MCF 10A (cell line): ENCODE measurements around the gene C2CD4A. TPM values are rescaled to one million over a fixed set of nuclear protein-coding genes. Genes with fewer than 3 reads are reported as not detected.
A peak's percentile ranks its signal among the peaks of the same experiment; 100 is the strongest.

Source experiments
- BruUV-seq: library from RNA; stranded (reverse); fragments of 400-500 nt; replicated peaks from 2 replicates; lab custom pipeline; 2021; lab: Mats Ljungman, UMichigan
- CTCF ChIA-PET: fragments of 300-600 bp; sonication (Branson Sonifier 250); formaldehyde crosslinking; extraction: SDS; loops from one replicate; lab custom pipeline; 2021; ENCODE audit warnings: antibody characterized with exemption, inconsistent platforms; lab: Yijun Ruan, JAX
- POLR2A ChIA-PET: fragments of 300-600, 350-650 bp; sonication (Branson Sonifier 250); formaldehyde crosslinking; extraction: SDS; loops from one replicate; lab custom pipeline; 2020; ENCODE audit warnings: antibody characterized with exemption, inconsistent platforms; lab: Yijun Ruan, JAX
- DNase-seq: peaks from one replicate; pipeline ENCODE4 v3.0.0-alpha.2; 2018; ENCODE audit not compliant: unreplicated experiment
- H3K27ac Mint-ChIP-seq: one replicate; pipeline ENCODE4 v1.8.0; 2022; ENCODE audit warnings: mild to moderate bottlenecking, low read depth, mixed read lengths; ENCODE audit not compliant: unreplicated experiment
- H3K27me3 Mint-ChIP-seq: one replicate; pipeline ENCODE4 v1.8.0; 2022; ENCODE audit warnings: mixed read lengths; ENCODE audit not compliant: insufficient read depth, unreplicated experiment
- H3K36me3 Mint-ChIP-seq: one replicate; pipeline ENCODE4 v1.8.0; 2022; ENCODE audit warnings: mild to moderate bottlenecking, moderate library complexity, mixed read lengths; ENCODE audit not compliant: insufficient read depth, unreplicated experiment
- H3K4me1 Mint-ChIP-seq: one replicate; pipeline ENCODE4 v1.8.0; 2022; ENCODE audit warnings: mixed read lengths; ENCODE audit not compliant: insufficient read depth, unreplicated experiment
- H3K4me3 Mint-ChIP-seq: one replicate; pipeline ENCODE4 v1.8.0; 2022; ENCODE audit warnings: mild to moderate bottlenecking, moderate library complexity, mixed read lengths; ENCODE audit not compliant: unreplicated experiment
- H3K9me3 Mint-ChIP-seq: one replicate; pipeline ENCODE4 v1.8.0; 2022; ENCODE audit warnings: mixed read lengths; ENCODE audit not compliant: unreplicated experiment
- CTCF ChIP-seq: fragments of 200-600 bp; IDR thresholded peaks from one replicate; pipeline ENCODE4 v1.8.0; 2022; ENCODE audit warnings: antibody characterized with exemption, mild to moderate bottlenecking; ENCODE audit not compliant: unreplicated experiment
- intact Hi-C: fragments of 100-400 bp; cut with micrococcal nuclease; formaldehyde crosslinking; loops from 2 replicates; pipeline ENCODE4 v1.14.1; 2022
- total RNA-seq: library from RNA; stranded (reverse); gene quantifications from 2 replicates; pipeline ENCODE4 v1.2.3, GENCODE V29; 2022

The C2CD4A gene
- total RNA-seq, 1 experiment from 2014 or later, result 0.16 TPM

GRCh38 chr15:62093809-62094208 is 27.0 kb downstream of the C2CD4A start:
- peaks cover 7% of the 10 kb centered on the region for H3K4me1 Mint-ChIP-seq
- H3K27ac Mint-ChIP-seq, result no peak overlapping the region
- ChIA-PET POLR2A (interaction anchor here (1.6 kb wide), 1 partner anchor 18 kb away, joined by 5 read pairs; no protein-coding TSS in a partner anchor), CTCF (interaction anchor here (0.7 kb wide), 1 partner anchor 238 kb away, joined by 3 read pairs; no protein-coding TSS in a partner anchor)
- no peak for DNase-seq
- no peaks in the 10 kb centered on the region for H3K27me3 Mint-ChIP-seq
- no peaks in the 10 kb centered on the region for H3K9me3 Mint-ChIP-seq
- no peak for TF ChIP-seq CTCF
- intact Hi-C loops, result no loop called here
- H3K36me3 Mint-ChIP-seq, result no peaks in the 10 kb centered on the region
- BruUV-seq, result no TSS peak
- no peak overlapping the region for H3K4me3 Mint-ChIP-seq

DNA sequence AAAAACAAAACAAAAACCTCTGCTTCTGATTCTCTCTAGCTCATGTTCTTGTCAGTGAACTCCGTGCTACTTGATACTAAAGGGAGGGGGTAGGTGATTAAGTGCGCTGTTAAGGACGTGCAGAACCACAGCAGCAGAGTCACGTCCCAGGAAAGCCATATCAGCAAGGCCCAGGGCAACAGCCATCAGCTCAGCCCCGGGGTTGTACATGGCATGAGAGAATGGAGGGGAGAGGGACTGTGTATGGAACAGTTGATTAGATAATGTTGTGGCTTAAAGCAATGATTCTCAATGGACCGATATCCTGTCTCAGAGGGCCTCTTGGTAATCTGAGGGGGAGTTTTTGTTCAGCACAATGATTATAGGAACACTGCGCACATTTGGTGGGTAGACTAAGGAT is 27.6 kb downstream of the C2CD4A start:
- no peaks in the 10 kb centered on the region for H3K9me3 Mint-ChIP-seq
- ChIA-PET CTCF (no interaction called here), POLR2A (interaction anchor here (0.7 kb wide), 1 partner anchor 17 kb away, joined by 3 read pairs; no protein-coding TSS in a partner anchor)
- H3K36me3 Mint-ChIP-seq, result no peaks in the 10 kb centered on the region
- peaks cover 6% of the 10 kb centered on the region for H3K4me1 Mint-ChIP-seq
- H3K27me3 Mint-ChIP-seq, result no peaks in the 10 kb centered on the region
- TF ChIP-seq CTCF, result no peak
- no peak overlapping the region for H3K4me3 Mint-ChIP-seq
- intact Hi-C loops, result no loop called here
- no peak overlapping the region for H3K27ac Mint-ChIP-seq
- no peak for DNase-seq
- BruUV-seq, result no TSS peak

- peak; percentile 70 for DNase-seq
- H3K4me3 Mint-ChIP-seq, result no peak overlapping the region
- no TSS peak for BruUV-seq
- H3K4me1 Mint-ChIP-seq, result no peaks in the 10 kb centered on the region
- TF ChIP-seq CTCF, result no peak
- no peaks in the 10 kb centered on the region for H3K27me3 Mint-ChIP-seq
- intact Hi-C loops, result no loop called here
- CTCF ChIA-PET, result interaction anchor here (1.0 to 1.7 kb wide), 2 partner anchors 9 to 11 kb away, joined by 4 read pairs; no protein-coding TSS in a partner anchor
- POLR2A ChIA-PET, result interaction anchor here (1.0 to 2.1 kb wide), 4 partner anchors 12 to 42 kb away, joined by 3 to 6 read pairs (median 4); no protein-coding TSS in a partner anchor
- H3K27ac Mint-ChIP-seq, result peak overlapping the region; percentile 19
- no peaks in the 10 kb centered on the region for H3K9me3 Mint-ChIP-seq
- no peaks in the 10 kb centered on the region for H3K36me3 Mint-ChIP-seq
Observed at GRCh38 chr15:62099094-62099601, 32.4 kb downstream of the C2CD4A start.

DNA sequence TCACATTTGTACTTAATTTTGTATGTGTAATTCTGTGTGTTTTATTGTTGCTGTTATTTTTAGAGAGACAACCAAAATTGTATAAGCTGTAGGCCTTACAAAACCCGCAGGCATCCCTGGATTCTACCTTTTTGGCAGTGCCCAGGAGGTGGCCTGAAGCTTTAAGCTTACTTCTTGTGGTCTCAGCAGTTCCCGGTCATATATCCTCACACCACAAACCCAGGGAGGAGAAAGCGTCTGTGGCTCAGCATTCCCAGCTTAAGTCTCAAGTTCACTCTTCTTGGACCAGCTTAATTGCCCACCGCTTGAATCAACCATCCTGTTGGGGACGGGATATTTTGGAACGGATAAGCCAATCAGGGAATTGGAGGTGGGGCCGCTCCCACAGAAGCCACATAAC is 36.7 kb downstream of the C2CD4A start:
- no TSS peak for BruUV-seq
- H3K36me3 Mint-ChIP-seq, result no peaks in the 10 kb centered on the region
- no peak overlapping the region for H3K4me3 Mint-ChIP-seq
- H3K27me3 Mint-ChIP-seq, result no peaks in the 10 kb centered on the region
- H3K9me3 Mint-ChIP-seq, result no peaks in the 10 kb centered on the region
- no peak for TF ChIP-seq CTCF
- H3K4me1 Mint-ChIP-seq, result peaks cover 11% of the 10 kb centered on the region
- intact Hi-C loops, result no loop called here
- POLR2A ChIA-PET, result interaction anchor here (0.9 to 1.1 kb wide), 2 partner anchors 27 to 177 kb away, joined by 3 to 5 read pairs; no protein-coding TSS in a partner anchor
- DNase-seq, result no peak
- H3K27ac Mint-ChIP-seq, result no peak overlapping the region
- CTCF ChIA-PET, result interaction anchor here (1.1 to 1.5 kb wide), 3 partner anchors 21 to 151 kb away, joined by 3 to 4 read pairs (median 3); no protein-coding TSS in a partner anchor
